OCI-LY7 (cell line): ENCODE measurements around the gene HSPA5. TPM values are rescaled to one million over a fixed set of nuclear protein-coding genes. Genes with fewer than 3 reads are reported as not detected.

Experiments
- BruUV-seq: library from RNA; stranded (reverse); fragments of 400-500 nt; replicated peaks from 2 replicates; lab custom pipeline; 2021; lab: Mats Ljungman, UMichigan
- CTCF ChIA-PET: fragments of 300-600 bp; sonication (Branson Sonifier 250); formaldehyde crosslinking; loops from one replicate; lab custom pipeline; 2022; ENCODE audit warnings: antibody characterized with exemption; ENCODE audit not compliant: unreplicated experiment; lab: Charles Lee
- POLR2A ChIA-PET: fragments of 300-600 bp; sonication (Branson Sonifier 250); formaldehyde crosslinking; loops from one replicate; lab custom pipeline; 2022; ENCODE audit warnings: antibody characterized with exemption; lab: Charles Lee
- DNase-seq: peaks from one replicate; pipeline ENCODE4 v3.0.0-alpha.2; 2015; ENCODE audit warnings: low spot score
- H2AFZ ChIP-seq: fragments of 200-600 bp; sonication (generic), shearing (Covaris generic); 2 replicates; pipeline ENCODE4 v1.6.1; 2014; ENCODE audit warnings: mild to moderate bottlenecking, antibody characterized with exemption, low read length, moderate library complexity
- H3K27ac ChIP-seq: fragments of 200-600 bp; sonication (generic); 2 replicates; pipeline ENCODE4 v1.5.1; 2014; ENCODE audit warnings: mixed run types, low read depth, mild to moderate bottlenecking, moderate library complexity, low read length, inconsistent platforms; ENCODE audit not compliant: poor library complexity, severe bottlenecking
- H3K36me3 ChIP-seq: fragments of 200-600 bp; sonication (generic); 2 replicates; pipeline ENCODE4 v1.6.1; 2014; ENCODE audit warnings: mild to moderate bottlenecking, antibody characterized with exemption, low read length, moderate library complexity, mixed read lengths; ENCODE audit not compliant: insufficient read depth
- H3K4me1 ChIP-seq: fragments of 200-600 bp; sonication (generic); 2 replicates; pipeline ENCODE4 v1.5.1; 2014; ENCODE audit warnings: mild to moderate bottlenecking, low read length; ENCODE audit not compliant: insufficient read depth, poor library complexity, severe bottlenecking
- H3K4me2 ChIP-seq: fragments of 200-600 bp; sonication (generic); 2 replicates; pipeline ENCODE4 v1.6.1; 2014; ENCODE audit warnings: mild to moderate bottlenecking, low read length
- H3K4me3 ChIP-seq: fragments of 200-600 bp; sonication (generic); 2 replicates; pipeline ENCODE4 v1.5.1; 2014; ENCODE audit warnings: mild to moderate bottlenecking, low read depth, low read length; ENCODE audit not compliant: poor library complexity, severe bottlenecking
- H3K79me2 ChIP-seq: fragments of 200-600 bp; sonication (generic); 2 replicates; pipeline ENCODE4 v1.6.1; 2016; ENCODE audit warnings: low read depth, mild to moderate bottlenecking, low read length, moderate library complexity, mixed read lengths; ENCODE audit not compliant: insufficient read depth
- H3K9me2 ChIP-seq: fragments of 200-600 bp; sonication (generic); 2 replicates; pipeline ENCODE4 v1.6.1; 2016; ENCODE audit warnings: mild to moderate bottlenecking, low read length, mixed read lengths; ENCODE audit not compliant: insufficient read depth
- H3K9me3 ChIP-seq: fragments of 200-600 bp; sonication (generic); 2 replicates; pipeline ENCODE4 v1.6.1; 2014; ENCODE audit warnings: mild to moderate bottlenecking, mixed run types, low read length, mixed read lengths
- H4K20me1 ChIP-seq: fragments of 200-600 bp; sonication (generic); 2 replicates; pipeline ENCODE4 v1.6.1; 2014; ENCODE audit warnings: mild to moderate bottlenecking, antibody characterized with exemption, low read length, moderate library complexity, mixed read lengths; ENCODE audit not compliant: insufficient read depth
- EZH2phosphoT487 ChIP-seq: fragments of 200-600 bp; sonication (generic); IDR thresholded peaks from 2 replicates; pipeline ENCODE4 v1.6.1; 2018; ENCODE audit warnings: low read depth, borderline replicate concordance, mild to moderate bottlenecking, mixed run types, antibody characterized with exemption, low read length, moderate library complexity, mixed read lengths
- intact Hi-C: fragments of 100-400 bp; cut with micrococcal nuclease; formaldehyde crosslinking; loops from one replicate; pipeline ENCODE4 v1.10.0; 2022; ENCODE audit not compliant: unreplicated experiment
- total RNA-seq, 2 experiments: library from RNA; depleted of rRNA in 1 of 2; stranded (reverse); fragments of >200 nt in 1 of 2; shearing (Covaris generic) in 1 of 2; gene quantifications; 2 replicates each; pipeline ENCODE4 v1.2.3, GENCODE V29; 2014 to 2022
- TF ChIP-seq, protein P1 (sequence below): fragments of 200-600 bp; sonication (generic); conservative IDR thresholded peaks from 2 replicates; pipeline ENCODE4 v1.5.1; 2014; ENCODE audit warnings: mild to moderate bottlenecking, antibody characterized with exemption, low read length, moderate library complexity, mixed read lengths

HSPA5 gene
- total RNA-seq, 2 experiments from 2014 or later: 52.1 to 150 TPM

DNA sequence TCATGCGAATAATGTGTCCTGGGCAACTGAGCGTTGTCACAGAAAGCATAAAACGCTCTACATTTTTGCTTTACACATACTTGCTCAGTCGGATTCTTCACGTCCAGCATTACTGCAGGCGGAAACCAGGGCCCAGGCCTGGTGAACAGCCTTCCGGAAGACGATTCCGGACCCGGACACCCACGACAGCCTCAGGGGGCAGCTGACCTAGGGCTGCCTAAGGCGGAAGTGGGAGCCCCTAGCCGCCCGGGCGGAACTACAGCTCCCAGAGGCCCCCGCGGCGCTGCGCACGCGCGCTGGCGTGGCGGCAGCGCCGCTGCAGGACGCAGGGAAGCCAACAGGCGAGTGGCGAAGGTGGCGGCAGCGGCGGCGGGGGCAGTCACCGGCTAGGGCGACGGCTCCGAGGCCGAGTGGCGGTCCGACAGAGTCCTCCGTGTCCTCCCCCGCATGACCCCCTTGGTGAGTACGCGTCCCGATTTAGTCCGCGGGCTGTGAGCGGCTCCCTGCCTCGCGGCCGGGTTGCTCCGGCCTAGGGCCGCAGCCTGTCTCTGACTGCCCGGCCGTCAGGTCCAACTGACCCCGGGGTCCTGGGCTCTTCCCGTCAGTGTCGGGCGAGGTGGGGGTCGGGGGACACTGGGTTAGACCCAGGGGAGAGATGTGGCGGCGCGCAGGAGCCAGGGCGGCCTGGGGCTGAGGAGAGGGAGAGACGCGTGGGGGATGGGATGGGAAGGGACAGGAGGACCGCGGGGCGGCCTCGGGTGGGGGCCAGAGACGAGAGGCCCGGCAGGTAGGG lies 20.6 kb upstream of the HSPA5 start, which contains the start of gene GAPVD1:
GAPVD1 (plus strand) TSS at position 326 of the 793 bp plus-strand sequence. CDS start 37,096 bp downstream, outside the sequence.
- Histone ChIP-seq H3K4me3 (peak within 1 kb of the TSS; percentile 95), H3K36me3 (no peaks in the 10 kb centered on the region; the same call in 1 of the 2 replicates), H3K4me1 (peaks cover 28% of the 10 kb centered on the region), H3K79me2 (peaks cover 28% of the 10 kb centered on the region; the same call in 1 of the 2 replicates), H3K4me2 (peak within 1 kb of the TSS; percentile 77), H3K9me2 (no peaks in the 10 kb centered on the region), H3K9me3 (no peaks in the 10 kb centered on the region), H4K20me1 (no peaks in the 10 kb centered on the region), H3K27ac (peak within 1 kb of the TSS; percentile 47), H2AFZ (peak within 1 kb of the TSS; percentile 93)
- intact Hi-C loops: no loop called here
- peak; percentile 97 for DNase-seq
- CTCF ChIA-PET: interaction anchor here (0.5 to 0.7 kb wide), 2 partner anchors 10 to 679 kb away, joined by 4 read pairs; no protein-coding TSS in a partner anchor
- no peak for TF ChIP-seq EZH2phosphoT487
- TF ChIP-seq, protein P1, sequence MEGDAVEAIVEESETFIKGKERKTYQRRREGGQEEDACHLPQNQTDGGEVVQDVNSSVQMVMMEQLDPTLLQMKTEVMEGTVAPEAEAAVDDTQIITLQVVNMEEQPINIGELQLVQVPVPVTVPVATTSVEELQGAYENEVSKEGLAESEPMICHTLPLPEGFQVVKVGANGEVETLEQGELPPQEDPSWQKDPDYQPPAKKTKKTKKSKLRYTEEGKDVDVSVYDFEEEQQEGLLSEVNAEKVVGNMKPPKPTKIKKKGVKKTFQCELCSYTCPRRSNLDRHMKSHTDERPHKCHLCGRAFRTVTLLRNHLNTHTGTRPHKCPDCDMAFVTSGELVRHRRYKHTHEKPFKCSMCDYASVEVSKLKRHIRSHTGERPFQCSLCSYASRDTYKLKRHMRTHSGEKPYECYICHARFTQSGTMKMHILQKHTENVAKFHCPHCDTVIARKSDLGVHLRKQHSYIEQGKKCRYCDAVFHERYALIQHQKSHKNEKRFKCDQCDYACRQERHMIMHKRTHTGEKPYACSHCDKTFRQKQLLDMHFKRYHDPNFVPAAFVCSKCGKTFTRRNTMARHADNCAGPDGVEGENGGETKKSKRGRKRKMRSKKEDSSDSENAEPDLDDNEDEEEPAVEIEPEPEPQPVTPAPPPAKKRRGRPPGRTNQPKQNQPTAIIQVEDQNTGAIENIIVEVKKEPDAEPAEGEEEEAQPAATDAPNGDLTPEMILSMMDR: peak; percentile 57
- no TSS peak for BruUV-seq
- POLR2A ChIA-PET: interaction anchor here (0.9 to 3.4 kb wide), 3 partner anchors 11 to 119 kb away, joined by 3 to 28 read pairs (median 5); partner anchors contain the start of gene HSPA5

DNA sequence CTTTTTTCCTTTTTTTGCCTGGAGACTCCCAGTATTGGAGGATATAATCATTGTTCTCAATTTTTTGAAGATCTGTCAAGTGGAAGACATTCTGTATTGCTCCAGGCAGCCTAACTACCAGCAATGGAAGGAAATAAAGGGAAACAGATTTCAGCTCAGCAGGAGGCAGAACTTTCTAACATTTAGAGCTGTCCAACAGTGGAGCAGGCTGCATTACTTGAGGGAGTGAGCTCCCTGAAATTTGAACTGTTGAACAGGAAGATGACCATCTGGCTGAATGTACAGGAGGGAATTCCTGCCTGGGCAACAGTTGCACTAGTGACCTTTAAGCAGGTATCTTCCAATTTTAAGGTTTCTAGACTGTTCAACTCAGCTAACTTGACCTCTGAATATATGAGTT lies 19.4 kb upstream of the HSPA5 start:
- TSS peak; percentile 88 for BruUV-seq
- no peak for DNase-seq
- H3K4me1 ChIP-seq: peaks cover 28% of the 10 kb centered on the region
- H3K36me3 ChIP-seq: no peaks in the 10 kb centered on the region; the same call in 1 of the 2 replicates
- H3K4me2 ChIP-seq: no peak overlapping the region
- H3K9me2 ChIP-seq: no peaks in the 10 kb centered on the region
- H3K79me2 ChIP-seq: peaks cover 25% of the 10 kb centered on the region; the same call in 1 of the 2 replicates
- no peaks in the 10 kb centered on the region for H4K20me1 ChIP-seq
- 0 out of 2 replicates have a peak overlapping the region, but pooled peaks have one; percentile 93 for H2AFZ ChIP-seq
- TF ChIP-seq EZH2phosphoT487: no peak
- TF ChIP-seq, protein P1: no peak
- no peak overlapping the region for H3K27ac ChIP-seq
- ChIA-PET CTCF (interaction anchor here (0.7 kb wide), 1 partner anchor 9 kb away, joined by 4 read pairs; no protein-coding TSS in a partner anchor), POLR2A (interaction anchor here (0.8 to 3.4 kb wide), 4 partner anchors 11 to 106 kb away, joined by 3 to 28 read pairs (median 6); partner anchors contain the start of gene HSPA5)
- intact Hi-C loops: no loop called here
- no peak overlapping the region for H3K4me3 ChIP-seq
- no peaks in the 10 kb centered on the region for H3K9me3 ChIP-seq
